ENCODE results near the gene CLEC6A. TPM values are rescaled to one million over a fixed set of nuclear protein-coding genes. Genes with fewer than 3 reads are reported as not detected.

The CLEC6A gene
- total RNA-seq, 1 donor from 2014 or later: not detected

DNA sequence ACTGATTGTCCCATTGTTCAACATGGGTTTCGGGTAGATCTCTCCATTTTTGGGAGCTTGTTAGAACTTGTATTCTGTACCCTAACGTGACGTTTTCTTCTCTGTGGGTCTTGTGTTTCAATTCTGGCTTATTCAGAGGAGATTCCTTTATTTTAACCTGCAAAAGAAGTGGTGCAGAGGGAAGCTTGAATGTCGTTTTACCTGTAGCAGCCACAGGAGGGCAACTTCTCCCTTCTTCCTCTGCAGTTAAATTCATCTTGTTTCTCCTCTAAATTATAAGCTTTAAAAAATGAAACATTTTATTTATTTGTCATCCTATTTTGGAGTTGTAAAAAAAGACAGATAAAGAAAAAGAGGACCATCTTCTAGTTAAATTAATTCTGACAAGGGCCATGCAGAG lies 43.9 kb downstream of the CLEC6A start:
- Mint-ChIP-seq H3K4me3 (ENCODE audit: low read depth) (no peak overlapping the region), H3K27me3 (peaks cover 11% of the 10 kb centered on the region), H3K4me1 (ENCODE audit: low read depth) (no peaks in the 10 kb centered on the region), H3K9me3 (ENCODE audit: low read depth) (no peaks in the 10 kb centered on the region), H3K27ac (no peak overlapping the region), H3K36me3 (ENCODE audit: insufficient read depth) (no peaks in the 10 kb centered on the region)
- peak; percentile 52 for TF ChIP-seq CTCF (IDR thresholded peaks at IDR 0.05; ENCODE audit: unreplicated experiment)
- DNase-seq (ENCODE audit: low spot score, unreplicated experiment): no peak

GRCh38 chr12:8501720-8502119 lies 46.0 kb downstream of the CLEC6A start:
- no peaks in the 10 kb centered on the region for H3K4me1 Mint-ChIP-seq (ENCODE audit: low read depth)
- DNase-seq (ENCODE audit: low spot score, unreplicated experiment): no peak
- no peak for TF ChIP-seq CTCF (IDR thresholded peaks at IDR 0.05; ENCODE audit: unreplicated experiment)
- H3K27ac Mint-ChIP-seq: no peak overlapping the region
- H3K27me3 Mint-ChIP-seq: peaks cover 12% of the 10 kb centered on the region
- H3K4me3 Mint-ChIP-seq (ENCODE audit: low read depth): no peak overlapping the region
- no peaks in the 10 kb centered on the region for H3K36me3 Mint-ChIP-seq (ENCODE audit: insufficient read depth)
- no peaks in the 10 kb centered on the region for H3K9me3 Mint-ChIP-seq (ENCODE audit: low read depth)

- peaks cover 15% of the 10 kb centered on the region for H3K27me3 Mint-ChIP-seq
- H3K4me1 Mint-ChIP-seq (ENCODE audit: low read depth): no peaks in the 10 kb centered on the region
- no peak for TF ChIP-seq CTCF (IDR thresholded peaks at IDR 0.05; ENCODE audit: unreplicated experiment)
- H3K4me3 Mint-ChIP-seq (ENCODE audit: low read depth): no peak overlapping the region
- no peaks in the 10 kb centered on the region for H3K9me3 Mint-ChIP-seq (ENCODE audit: low read depth)
- no peaks in the 10 kb centered on the region for H3K36me3 Mint-ChIP-seq (ENCODE audit: insufficient read depth)
- H3K27ac Mint-ChIP-seq: no peak overlapping the region
- no peak for DNase-seq (ENCODE audit: low spot score, unreplicated experiment)
These were observed 48.6 kb downstream of the CLEC6A start for GRCh38 chr12:8504351-8504750.

DNA sequence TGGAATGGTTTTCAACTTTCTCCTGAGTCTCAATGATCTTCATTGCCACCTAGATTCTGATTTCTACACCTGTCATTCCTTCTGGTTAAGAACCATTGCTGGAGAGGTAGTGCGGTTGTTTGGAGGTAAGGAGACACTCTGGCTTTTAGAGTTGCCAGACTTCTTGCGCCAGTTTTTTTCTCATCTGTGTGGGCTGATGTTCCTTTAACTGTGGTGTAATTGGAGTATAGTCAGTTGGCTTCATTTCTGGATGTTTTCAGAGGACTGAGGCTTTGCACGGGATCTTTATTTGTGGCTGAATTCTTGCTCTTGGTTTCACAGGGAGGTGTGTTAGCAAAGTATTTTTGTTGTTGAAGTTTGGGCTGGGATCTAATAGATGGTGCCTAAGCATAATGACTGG lies 51.8 kb downstream of the CLEC6A start:
- Mint-ChIP-seq H3K36me3 (ENCODE audit: insufficient read depth) (no peaks in the 10 kb centered on the region), H3K27ac (no peak overlapping the region), H3K27me3 (peaks cover 20% of the 10 kb centered on the region), H3K4me1 (ENCODE audit: low read depth) (no peaks in the 10 kb centered on the region), H3K4me3 (ENCODE audit: low read depth) (no peak overlapping the region), H3K9me3 (ENCODE audit: low read depth) (no peaks in the 10 kb centered on the region)
- TF ChIP-seq CTCF (IDR thresholded peaks at IDR 0.05; ENCODE audit: unreplicated experiment): no peak
- no peak for DNase-seq (ENCODE audit: low spot score, unreplicated experiment)

DNA sequence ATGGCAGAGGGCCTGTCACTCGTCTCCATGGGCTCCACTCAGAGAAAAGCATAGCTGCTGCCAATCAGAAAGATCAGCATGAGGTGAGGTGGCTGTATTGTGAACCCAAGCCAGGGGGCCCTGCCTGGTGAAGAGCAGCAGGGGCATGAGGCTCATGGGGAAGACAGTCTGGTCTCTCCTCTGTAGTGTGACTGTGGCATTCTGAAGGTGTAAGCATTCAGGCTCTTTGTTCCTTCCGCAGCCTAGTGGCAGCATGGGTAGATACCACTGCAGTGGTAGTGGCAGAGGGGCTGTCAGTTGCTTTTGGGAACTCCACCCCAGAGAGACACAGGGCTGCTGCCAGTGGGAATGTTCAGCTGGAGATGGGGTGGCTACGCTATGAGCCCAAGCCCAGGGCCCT lies 52.5 kb downstream of the CLEC6A start:
- TF ChIP-seq CTCF (IDR thresholded peaks at IDR 0.05; ENCODE audit: unreplicated experiment): no peak
- DNase-seq (ENCODE audit: low spot score, unreplicated experiment): no peak
- H3K36me3 Mint-ChIP-seq (ENCODE audit: insufficient read depth): no peaks in the 10 kb centered on the region

More for the DNA sequence above, 52.5 kb downstream of the CLEC6A start:
- H3K9me3 Mint-ChIP-seq (ENCODE audit: low read depth): no peaks in the 10 kb centered on the region
- no peak overlapping the region for H3K27ac Mint-ChIP-seq
- H3K4me3 Mint-ChIP-seq (ENCODE audit: low read depth): no peak overlapping the region
- peaks cover 20% of the 10 kb centered on the region for H3K27me3 Mint-ChIP-seq
- no peaks in the 10 kb centered on the region for H3K4me1 Mint-ChIP-seq (ENCODE audit: low read depth)

Measured in progenitor cell of endocrine pancreas (in vitro differentiated cells).